Left colon (tissue), 2 donors: ENCODE measurements around the gene GATAD2A. TPM values are rescaled to one million over a fixed set of nuclear protein-coding genes. Genes with fewer than 3 reads are reported as not detected.

Experiments used
- ATAC-seq: fragments of 200-7000 bp; cut with Tn5 transposase; one replicate; pipeline ENCODE4 v1.9.1; 2020; ENCODE audit warnings: mild to moderate bottlenecking, moderate library complexity
- DNase-seq, 2 donors: peaks; one replicate each; pipeline ENCODE4 v3.0.0-alpha.2; 2020
- intact Hi-C, 2 donors: fragments of 100-400 bp; cut with DNase I in 1 of 2; cut with micrococcal nuclease in 1 of 2; formaldehyde crosslinking; loops; one replicate each; pipeline versions ENCODE4 v1.11.2 to v1.14.0; 2022; cut with DNase I, micrococcal nuclease
- total RNA-seq, 2 donors: library from RNA; stranded (reverse); fragmentation: NEBNext Ultra II Directional; extraction: Animal tissue kit (Norgen Biotek cat#: 25700); gene quantifications; one replicate each; pipeline ENCODE4 v1.2.1, GENCODE V29; 2021
- donor health status: DM: no; HTN: no; CAD: no.
- donor health status: DM: yes; HTN: yes; CAD: no.

Gene GATAD2A
- total RNA-seq, 2 donors from 2014 or later: 104 to 135 TPM

GRCh38 chr19:19510432-19510831 lies 105.0 kb downstream of the GATAD2A start:
- DNase-seq (no peak), ATAC-seq (peak; percentile 2)
- intact Hi-C loops: no loop called here

DNA sequence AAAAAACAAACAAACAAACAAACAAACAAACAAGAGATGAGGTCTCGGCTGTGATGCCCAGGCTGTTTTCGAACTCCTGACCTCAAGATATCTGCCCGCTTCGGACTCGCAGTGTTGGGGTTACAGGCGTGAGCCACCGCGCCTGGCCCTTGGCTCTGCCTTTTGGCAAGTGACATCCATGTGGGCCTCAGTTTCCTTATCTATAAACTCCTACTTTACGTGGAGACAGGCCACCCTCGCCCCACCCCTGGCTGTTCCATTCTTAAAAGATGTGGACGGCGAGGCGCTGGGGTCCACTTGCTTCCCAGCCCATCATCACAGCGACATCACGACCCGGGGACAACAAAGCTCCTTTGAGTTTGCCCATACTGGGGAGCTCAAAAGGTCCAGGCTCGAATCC lies 108.2 kb downstream of the GATAD2A start:
- DNase-seq: no peak
- ATAC-seq: no peak
- intact Hi-C loops: no loop called here

GRCh38 chr19:19514215-19514657 lies 108.8 kb downstream of the GATAD2A start:
- intact Hi-C loops: no loop called here
- ATAC-seq: no peak
- peak; percentile 59 to 77 for DNase-seq

GRCh38 chr19:19514881-19515641 lies 109.6 kb downstream of the GATAD2A start, which contains the start of gene TSSK6:
Gene TSSK6 (minus strand): TSS chr19:19515548. CDS start chr19:19515427, 121 bp downstream.
- ATAC-seq (no peak), DNase-seq (peak in 1 of 2 donors; percentile 34)
- intact Hi-C loops: no loop called here

GRCh38 chr19:19515642-19516519 lies 110.4 kb downstream of the GATAD2A start, which contains the start of gene NDUFA13:
Gene NDUFA13 (plus strand): TSS chr19:19516225. CDS start chr19:19516239, 14 bp downstream.
- peak; percentile 89 to 95 for DNase-seq
- intact Hi-C loops: no loop called here

GRCh38 chr19:19517235-19517619 lies 111.8 kb downstream of the GATAD2A start:
- intact Hi-C loops: no loop called here
- ATAC-seq: no peak
- DNase-seq: no peak

More at GRCh38 chr19:19515642-19516519, 110.4 kb downstream of the GATAD2A start, which contains the start of gene NDUFA13:
- ATAC-seq: peak; percentile 88

GRCh38 chr19:19520989-19521388 lies 115.5 kb downstream of the GATAD2A start:
- DNase-seq: no peak
- intact Hi-C loops: no loop called here
- no peak for ATAC-seq

DNA sequence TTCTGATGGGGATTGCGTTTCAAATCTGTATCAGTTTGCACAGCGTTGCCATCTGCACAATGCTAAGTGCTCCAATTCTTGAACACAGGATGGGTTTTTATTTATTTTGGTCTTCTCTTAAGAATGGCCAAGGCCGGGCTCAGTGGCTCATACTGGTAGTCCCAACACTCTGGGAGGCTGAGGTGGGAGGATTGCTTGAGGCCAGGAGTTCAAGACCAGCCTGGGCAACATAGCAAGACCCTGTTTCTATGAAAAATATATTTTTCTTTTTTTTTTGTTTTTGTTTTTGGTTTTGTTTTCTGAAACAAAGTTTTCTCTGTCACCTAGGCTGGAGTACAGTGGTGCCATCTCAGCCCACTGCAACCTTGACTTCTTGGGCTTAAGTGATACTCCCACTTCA lies 117.7 kb downstream of the GATAD2A start:
- no peak for ATAC-seq
- DNase-seq: no peak
- intact Hi-C loops: no loop called here

GRCh38 chr19:19524053-19524452 lies 118.6 kb downstream of the GATAD2A start:
- ATAC-seq (no peak), DNase-seq (no peak)
- intact Hi-C loops: no loop called here

- no peak for ATAC-seq
- no peak for DNase-seq
- intact Hi-C loops: loop anchor here in 1 of 2 donors (5.0 kb wide), 1 partner anchor 117 kb away; the partner anchor contains the start of gene GMIP
Observed at GRCh38 chr19:19525611-19526380, 120.3 kb downstream of the GATAD2A start.

DNA sequence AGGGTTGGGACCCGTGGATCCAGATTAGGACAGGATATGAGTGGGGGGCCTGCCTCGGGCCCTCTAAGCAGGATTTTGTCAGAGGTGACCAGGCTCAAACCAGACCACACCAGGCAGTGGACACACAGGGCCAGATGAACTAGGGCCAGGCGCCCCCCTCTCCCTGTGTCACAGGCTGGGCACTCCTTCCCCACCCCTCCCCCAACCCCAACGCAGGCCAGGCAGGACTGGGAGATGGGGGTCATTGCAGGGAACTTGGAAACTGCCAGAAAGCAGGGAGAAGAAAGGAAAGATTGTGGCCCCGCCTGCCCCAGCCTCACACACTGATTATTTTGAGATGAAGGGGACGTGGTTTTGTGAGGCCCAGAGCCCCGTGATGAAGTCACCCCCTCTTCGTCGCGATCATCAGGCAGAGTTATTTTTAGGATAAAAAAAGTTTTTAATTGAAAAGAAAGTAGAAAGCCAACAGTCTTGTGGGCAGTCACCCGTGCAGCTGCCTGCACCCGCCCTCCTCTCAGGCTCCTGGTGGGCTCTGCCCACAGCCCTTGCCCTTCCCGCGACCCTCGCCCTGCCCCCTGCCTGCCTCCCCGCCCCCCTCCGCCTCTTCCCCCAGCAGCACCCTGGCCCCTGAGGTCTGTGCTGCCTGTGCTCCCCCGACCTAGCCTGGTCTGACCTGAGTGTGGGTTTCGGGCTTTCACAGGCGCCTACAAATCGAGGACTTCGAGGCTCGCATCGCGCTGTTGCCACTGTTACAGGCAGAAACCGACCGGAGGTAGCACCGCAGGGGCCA lies 121.3 kb downstream of the GATAD2A start:
- DNase-seq: no peak
- ATAC-seq: no peak
- intact Hi-C loops: loop anchor here in 1 of 2 donors (5.0 kb wide), 1 partner anchor 116 kb away; the partner anchor contains the start of gene GMIP

DNA sequence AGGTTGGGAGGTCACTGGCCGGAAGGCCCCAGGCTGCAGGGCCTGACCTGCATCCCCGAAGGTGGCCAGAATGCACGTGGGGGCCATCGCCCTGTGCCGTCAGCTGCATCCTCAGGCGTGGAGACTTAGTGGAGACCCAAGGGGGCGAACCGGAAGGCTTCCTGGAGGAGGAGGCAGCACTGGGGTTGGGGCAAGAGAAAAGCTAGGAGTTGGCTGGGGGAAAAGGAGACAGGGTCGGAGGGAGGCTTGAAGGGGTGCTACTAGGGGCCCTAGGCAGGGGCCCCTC lies 121.8 kb downstream of the GATAD2A start:
- DNase-seq (no peak), ATAC-seq (no peak)
- intact Hi-C loops: loop anchor here in 1 of 2 donors (5.0 kb wide), 1 partner anchor 115 kb away; the partner anchor contains the start of gene GMIP

DNA sequence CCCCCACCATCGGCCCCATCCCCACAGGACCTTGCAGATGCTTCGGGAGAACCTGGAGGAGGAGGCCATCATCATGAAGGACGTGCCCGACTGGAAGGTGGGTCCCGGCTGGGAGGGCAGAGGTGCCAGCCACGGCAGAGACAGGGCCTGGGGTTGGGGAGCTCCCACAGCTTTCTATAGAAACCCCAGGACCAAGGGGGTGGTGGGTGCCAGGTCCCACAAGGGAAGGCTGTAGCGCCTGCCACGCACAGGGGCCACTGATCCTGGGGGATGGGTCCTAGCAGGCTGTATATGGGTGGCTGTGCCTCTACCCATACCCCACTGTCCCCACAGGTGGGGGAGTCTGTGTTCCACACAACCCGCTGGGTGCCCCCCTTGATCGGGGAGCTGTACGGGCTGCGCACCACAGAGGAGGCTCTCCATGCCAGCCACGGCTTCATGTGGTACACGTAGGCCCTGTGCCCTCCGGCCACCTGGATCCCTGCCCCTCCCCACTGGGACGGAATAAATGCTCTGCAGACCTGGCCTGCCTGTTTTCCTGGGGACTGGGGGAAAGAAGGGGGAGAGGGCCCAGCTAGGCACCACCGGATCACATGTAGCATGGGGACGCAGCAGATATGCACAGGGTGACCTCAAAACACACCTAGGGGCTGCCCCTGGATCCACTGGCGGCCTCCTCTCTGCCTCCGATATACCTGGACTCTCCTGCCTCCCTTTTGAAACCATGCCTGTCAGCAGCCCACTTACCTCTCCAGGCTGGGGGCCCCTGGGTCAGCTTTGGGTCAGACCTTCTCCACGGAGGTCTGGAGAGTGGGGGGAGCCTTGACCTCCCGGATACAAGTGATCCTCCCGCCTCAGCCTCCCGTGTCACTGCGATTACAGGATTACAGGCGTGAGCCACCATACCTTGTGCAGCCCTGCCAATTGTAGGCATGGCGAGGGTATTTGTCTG lies 122.5 kb downstream of the GATAD2A start:
- DNase-seq (no peak), ATAC-seq (no peak)
- intact Hi-C loops: loop anchor here in 1 of 2 donors (5.0 kb wide), 1 partner anchor 114 kb away; the partner anchor contains the start of gene GMIP

GRCh38 chr19:19528721-19529490 lies 123.4 kb downstream of the GATAD2A start, which contains the start of gene YJEFN3:
Gene YJEFN3 (plus strand): TSS chr19:19528911. CDS start chr19:19528933, 22 bp downstream.
- DNase-seq (no peak), ATAC-seq (no peak)
- intact Hi-C loops: loop anchor here in 1 of 2 donors (5.0 kb wide), 1 partner anchor 113 kb away; the partner anchor contains the start of gene GMIP

DNA sequence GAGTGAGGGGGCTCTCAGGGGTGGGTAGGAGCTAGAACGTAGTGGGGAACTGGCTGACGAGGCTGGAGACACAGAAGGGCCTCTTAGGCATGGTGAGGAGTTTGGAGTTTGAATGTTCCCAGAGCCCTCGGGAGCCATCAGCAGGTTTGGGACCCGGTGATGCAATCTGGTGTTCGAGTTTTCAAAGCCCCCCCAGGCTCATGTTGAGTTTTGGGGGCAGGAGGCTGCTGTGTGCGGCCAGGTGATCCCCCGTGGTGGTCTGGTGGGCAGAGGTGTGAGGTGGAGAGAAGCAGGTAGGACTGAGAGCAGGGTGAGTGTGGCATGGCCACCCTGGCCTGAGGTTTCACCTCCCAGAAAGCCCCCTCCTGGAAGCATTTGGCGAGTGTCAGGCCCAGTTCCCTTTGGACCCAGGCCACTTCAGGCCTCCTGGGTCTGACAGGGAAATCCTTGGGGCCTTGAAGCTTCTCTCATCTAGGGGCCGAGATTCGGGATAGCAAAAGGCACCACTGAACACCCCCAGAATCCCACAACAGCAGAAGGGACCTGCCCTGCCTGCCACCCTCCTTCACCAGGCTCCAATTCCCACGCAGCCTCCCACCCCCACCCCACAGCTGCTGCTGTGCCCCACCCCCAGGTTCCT lies 124.4 kb downstream of the GATAD2A start:
- ATAC-seq: no peak
- intact Hi-C loops: loop anchor here in 1 of 2 donors (5.0 to 10.0 kb wide), 2 partner anchors 112 to 425 kb away; partner anchors contain the start of gene GMIP
- no peak for DNase-seq
